Globus pallidus (tissue), 1 donor: ENCODE measurements around the gene LIMCH1.
"Not testable (repeated sequence)": the region's sequence is repeated elsewhere in the genome, so short reads cannot be mapped to it uniquely, and the experiment has no call there.

Experiments used
- DNase-seq: peaks from one replicate; pipeline ENCODE4 v3.0.0-alpha.2; 2015; ENCODE audit warnings: low spot score

Gene LIMCH1

DNA sequence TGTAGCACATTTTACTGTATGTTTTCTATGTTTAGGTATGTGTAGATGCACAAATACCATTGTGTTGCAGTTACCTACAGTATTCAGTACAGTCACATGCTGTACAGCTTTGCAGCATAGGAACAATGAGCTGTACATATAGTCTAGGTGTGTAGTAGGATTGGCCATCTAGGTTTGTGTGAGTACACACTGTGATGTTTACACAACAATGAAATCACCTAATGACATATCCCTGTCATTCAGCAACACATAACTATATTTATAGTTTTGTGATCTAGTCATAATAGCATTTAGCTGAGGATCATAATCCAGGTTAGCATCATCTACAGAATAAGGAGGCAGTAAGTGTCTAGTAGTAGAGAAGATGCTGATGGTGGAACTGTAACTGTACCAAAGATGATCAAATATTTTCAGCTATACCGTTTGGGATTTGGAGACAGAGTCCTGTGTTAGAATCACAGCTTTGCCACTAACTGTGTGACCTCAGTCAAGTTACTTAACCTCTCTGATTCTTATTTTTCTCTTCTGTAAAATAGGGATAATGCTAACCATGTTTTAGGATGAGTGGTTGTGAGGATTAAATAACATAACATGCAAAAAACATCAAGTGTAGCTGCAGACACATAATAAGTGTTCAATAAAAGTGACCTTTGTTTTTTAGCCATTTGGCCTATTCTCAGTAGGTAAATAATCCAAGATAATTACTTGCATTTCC lies 73.3 kb downstream of the LIMCH1 start:
- DNase-seq: no peak

GRCh38 chr4:41611881-41612871 lies 74.2 kb downstream of the LIMCH1 start:
- DNase-seq: peak; percentile 98

DNA sequence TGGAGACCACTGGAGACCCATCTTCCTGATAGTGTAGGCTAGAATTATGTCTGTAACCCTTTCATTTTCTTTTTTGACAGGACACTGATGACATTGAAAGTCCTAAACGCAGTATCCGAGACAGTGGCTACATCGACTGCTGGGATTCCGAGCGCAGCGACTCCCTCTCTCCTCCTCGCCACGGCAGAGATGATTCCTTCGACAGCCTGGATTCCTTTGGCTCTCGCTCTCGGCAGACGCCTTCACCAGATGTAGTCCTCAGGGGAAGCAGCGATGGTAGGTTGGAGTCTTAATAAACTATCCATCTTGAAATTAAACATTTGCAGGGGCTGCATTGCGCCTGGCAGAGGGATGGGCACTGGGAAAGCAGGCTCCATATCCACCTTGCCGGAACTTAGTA lies 75.4 kb downstream of the LIMCH1 start:
- no peak for DNase-seq

- no peak for DNase-seq
Observed at GRCh38 chr4:41613821-41614220, 75.9 kb downstream of the LIMCH1 start.

- no peak for DNase-seq
Observed at GRCh38 chr4:41614519-41614918, 76.6 kb downstream of the LIMCH1 start.

- DNase-seq: no peak
Observed at GRCh38 chr4:41619161-41619560, 81.2 kb downstream of the LIMCH1 start.

- no peak for DNase-seq
Observed at GRCh38 chr4:41620594-41621256, 82.8 kb downstream of the LIMCH1 start.

GRCh38 chr4:41622787-41623186 lies 84.8 kb downstream of the LIMCH1 start:
- peak; percentile 91 for DNase-seq

DNA sequence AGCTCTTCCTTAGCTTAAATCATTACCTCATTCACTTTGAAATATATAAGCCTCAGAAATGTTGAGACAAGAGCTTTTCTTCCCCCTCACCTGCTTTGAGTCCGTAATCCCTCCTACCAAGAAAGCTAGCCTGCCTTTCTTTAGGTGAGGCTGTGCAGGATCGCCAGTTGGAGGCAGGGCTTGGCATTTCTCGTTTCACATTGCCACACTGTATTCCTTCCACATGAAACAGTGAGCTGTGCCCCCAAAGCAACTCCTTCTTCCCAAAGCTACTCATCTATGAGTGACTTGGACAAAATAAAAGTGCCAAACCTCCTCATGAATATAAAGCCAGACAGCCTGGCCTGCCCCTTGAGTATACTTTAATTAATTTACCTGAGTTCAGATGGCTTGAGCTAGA lies 86.8 kb downstream of the LIMCH1 start:
- no peak for DNase-seq

- DNase-seq: no peak
Observed at GRCh38 chr4:41625531-41625930, 87.6 kb downstream of the LIMCH1 start.

DNA sequence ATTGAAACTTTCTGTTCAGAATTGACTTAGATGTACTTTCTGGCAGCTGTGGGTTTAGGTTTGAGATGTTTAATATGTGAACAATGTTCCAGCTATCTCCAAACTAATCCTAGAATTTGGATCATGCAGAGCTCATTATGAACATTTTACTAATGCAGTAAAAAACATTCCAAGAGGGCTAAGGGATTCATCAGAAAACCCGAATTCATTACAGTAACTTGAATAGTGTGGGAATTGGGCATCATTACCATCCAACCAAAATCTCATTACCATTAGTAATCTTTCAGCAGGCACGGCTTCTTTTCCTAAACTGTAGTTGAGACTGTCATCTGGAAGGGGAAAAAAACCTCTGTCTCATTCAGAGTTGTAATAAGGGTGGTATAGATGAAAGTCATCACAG lies 91.0 kb downstream of the LIMCH1 start:
- no peak for DNase-seq

- DNase-seq: no peak
Observed at GRCh38 chr4:41631523-41631922, 93.6 kb downstream of the LIMCH1 start.

DNA sequence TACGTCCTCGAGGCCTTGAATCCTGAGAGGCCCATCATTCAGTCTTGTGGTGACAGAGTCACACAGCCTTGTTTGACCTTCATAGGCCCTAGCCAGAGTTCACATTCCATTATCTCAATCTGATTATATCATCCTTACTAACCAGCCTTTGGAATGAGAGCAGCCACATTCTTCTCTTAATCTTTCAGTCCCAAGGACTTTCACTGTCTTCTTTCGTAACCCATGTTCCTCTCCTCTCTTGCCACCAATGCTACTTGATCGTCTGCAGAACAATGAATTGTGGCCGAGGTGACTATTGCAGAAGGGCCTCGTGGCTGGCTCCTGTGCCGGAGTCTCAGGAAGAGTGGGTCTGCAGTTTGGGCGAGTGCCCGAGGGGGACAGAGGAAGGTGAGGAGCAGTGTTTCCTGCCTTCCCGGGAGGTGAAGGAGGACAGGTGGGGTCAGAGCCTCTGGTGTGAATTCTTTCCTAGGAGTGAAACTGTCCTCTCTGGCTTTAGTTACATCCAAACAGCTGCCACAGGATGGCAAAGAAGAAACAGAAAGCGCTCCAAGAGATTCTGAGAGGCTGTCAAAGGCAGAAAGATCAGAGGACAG lies 94.6 kb downstream of the LIMCH1 start:
- no peak for DNase-seq

DNA sequence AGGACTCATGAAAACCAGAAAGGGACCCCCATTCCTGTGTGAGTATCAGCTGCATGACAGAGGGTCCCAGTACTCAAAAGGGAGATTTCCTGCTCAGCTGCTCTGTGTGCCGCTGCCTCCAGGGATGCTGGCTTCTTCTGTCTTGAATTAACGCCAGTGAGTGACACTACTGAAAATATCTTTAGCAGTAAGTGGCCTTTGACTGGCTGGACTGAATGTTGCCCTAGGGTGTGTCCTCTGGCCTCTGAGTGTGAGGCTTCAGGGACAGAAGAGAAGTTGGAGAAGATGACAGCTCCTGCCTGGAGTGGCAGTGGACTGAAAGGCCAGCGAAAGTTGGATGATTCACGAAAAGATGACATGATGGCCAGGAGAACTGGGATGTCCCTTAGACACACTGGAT lies 95.4 kb downstream of the LIMCH1 start:
- no peak for DNase-seq

DNA sequence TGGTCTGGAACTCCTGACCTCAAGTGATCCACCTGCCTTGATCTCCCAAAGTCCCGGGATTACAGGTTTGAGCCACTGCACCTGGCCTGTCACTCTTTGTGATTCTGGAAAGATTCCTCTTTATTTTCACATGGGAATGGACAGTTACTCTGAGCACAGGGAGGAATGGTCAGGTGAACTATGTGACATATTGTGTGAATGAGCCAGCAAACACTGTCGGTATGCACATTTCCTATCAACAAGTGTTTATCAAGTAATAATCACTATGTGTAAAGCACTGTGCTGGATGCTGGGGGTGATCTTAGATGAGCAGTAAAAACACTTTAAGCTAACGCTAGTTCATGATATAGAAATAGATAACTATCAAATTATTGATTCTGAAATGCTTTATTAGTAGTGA lies 97.5 kb downstream of the LIMCH1 start:
- DNase-seq: no peak

DNA sequence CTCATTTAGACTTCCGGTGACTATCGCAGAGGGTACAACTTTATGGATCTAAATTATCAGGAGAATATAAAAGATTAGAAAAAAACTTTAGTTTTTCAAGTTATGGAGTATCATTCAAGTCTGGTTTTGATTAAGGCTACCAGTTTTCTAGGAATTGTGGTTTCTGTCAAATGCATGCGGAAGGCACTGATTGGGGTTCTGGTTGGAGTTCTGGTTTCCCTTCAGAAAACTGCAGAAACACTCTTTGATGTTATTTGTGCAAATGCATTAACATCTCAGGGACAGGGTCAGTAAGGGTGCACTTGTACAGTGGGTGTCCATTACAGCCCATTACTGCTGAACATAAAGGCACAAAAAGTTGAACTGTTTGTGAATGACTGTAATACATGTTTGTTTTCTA lies 100.2 kb downstream of the LIMCH1 start:
- no peak for DNase-seq

GRCh38 chr4:41638866-41639265 lies 100.9 kb downstream of the LIMCH1 start:
- DNase-seq: no peak

DNA sequence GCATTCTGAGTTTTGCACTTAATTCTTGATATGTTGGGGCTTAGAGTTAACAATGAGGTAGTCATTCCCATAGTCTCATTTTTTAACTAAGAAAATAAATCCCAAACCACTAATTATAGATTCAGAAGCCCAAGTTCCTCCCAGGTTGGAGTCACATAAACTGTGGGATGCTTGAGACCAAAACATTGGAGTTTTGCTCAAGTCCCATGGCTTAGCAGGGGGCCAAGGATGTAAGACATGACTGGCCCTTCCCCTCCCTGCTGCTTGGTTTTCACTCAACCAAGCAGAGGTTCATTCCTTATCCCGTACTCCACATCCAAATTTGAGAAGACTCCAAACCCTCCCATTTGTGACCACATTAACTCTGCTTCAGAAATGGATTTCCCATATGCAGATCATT lies 101.3 kb downstream of the LIMCH1 start:
- no peak for DNase-seq

GRCh38 chr4:41640906-41641305 lies 102.9 kb downstream of the LIMCH1 start:
- DNase-seq: no peak

DNA sequence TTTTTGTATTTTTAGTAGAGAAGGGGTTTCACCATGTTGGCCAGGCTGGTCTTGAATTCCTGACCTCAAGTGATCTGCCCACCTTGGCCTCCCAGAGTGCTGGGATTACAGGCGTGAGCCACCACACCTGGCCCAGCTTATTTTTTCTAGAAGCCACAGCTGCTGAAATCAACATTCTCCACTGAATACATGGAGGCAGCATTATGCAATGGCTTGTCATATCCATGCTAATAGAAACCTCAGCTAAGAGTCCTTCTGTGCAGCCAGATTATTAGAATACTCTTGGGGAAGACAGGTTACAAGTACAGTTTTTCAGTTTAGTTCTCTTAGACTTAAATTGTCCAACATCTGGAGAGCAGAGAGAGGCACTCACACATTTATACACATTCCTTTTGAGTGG lies 104.8 kb downstream of the LIMCH1 start:
- DNase-seq: not testable (repeated sequence)

- DNase-seq: no peak
Observed at GRCh38 chr4:41643331-41643730, 105.4 kb downstream of the LIMCH1 start.

- DNase-seq: peak; percentile 76
Observed at GRCh38 chr4:41644288-41644914, 106.4 kb downstream of the LIMCH1 start.
